Liver (tissue), 9 donors: ENCODE data around the gene CACNA1F. TPM values are rescaled to one million over a fixed set of nuclear protein-coding genes. Genes with fewer than 3 reads are reported as not detected.

Experiments used
- DNase-seq: peaks from one replicate; pipeline ENCODE4 v3.0.0-alpha.2; 2017; ENCODE audit warnings: low spot score
- H3K27ac ChIP-seq, 2 donors: one replicate each; pipeline ENCODE4 v1.7.0; 2013; ENCODE audit warnings: inconsistent platforms in 2 of 2, low read length in 2 of 2, control low read depth in 1 of 2, low read depth in 1 of 2, mild to moderate bottlenecking in 1 of 2
- H3K27me3 ChIP-seq, 4 donors: one replicate each; pipeline versions ENCODE4 v1.6.1 to v1.7.0; 2013; ENCODE audit warnings: low read length in 3 of 4, inconsistent platforms in 1 of 4, mild to moderate bottlenecking in 1 of 4, moderate library complexity in 1 of 4; ENCODE audit not compliant: control insufficient read depth in 4 of 4, insufficient read depth in 4 of 4
- H3K36me3 ChIP-seq, 4 donors: one replicate each; pipeline versions ENCODE4 v1.6.1 to v1.7.0; 2013; ENCODE audit warnings: low read length in 3 of 4, mild to moderate bottlenecking in 3 of 4, low read depth in 1 of 4, moderate library complexity in 1 of 4; ENCODE audit not compliant: control insufficient read depth in 4 of 4, insufficient read depth in 3 of 4
- H3K4me1 ChIP-seq, 4 donors: one replicate each; pipeline versions ENCODE4 v1.6.1 to v1.7.0; 2013; ENCODE audit warnings: low read length in 3 of 4, mild to moderate bottlenecking in 3 of 4, moderate library complexity in 1 of 4; ENCODE audit not compliant: control insufficient read depth in 4 of 4, insufficient read depth in 4 of 4
- H3K4me3 ChIP-seq, 3 donors: one replicate each; pipeline versions ENCODE4 v1.6.1 to v1.7.0; 2013; ENCODE audit warnings: low read length in 3 of 3, control low read depth in 1 of 3, low read depth in 1 of 3, mild to moderate bottlenecking in 1 of 3
- H3K9ac ChIP-seq, 2 donors: one replicate each; pipeline ENCODE4 v1.7.0; 2013; ENCODE audit warnings: low read length in 2 of 2, mild to moderate bottlenecking in 2 of 2, moderate library complexity in 2 of 2, control low read depth in 1 of 2, low read depth in 1 of 2
- H3K9me3 ChIP-seq, 4 donors: one replicate each; pipeline versions ENCODE4 v1.6.1 to v1.7.0; 2013; ENCODE audit warnings: low read length in 3 of 4; ENCODE audit not compliant: control insufficient read depth in 4 of 4
- EGR1 ChIP-seq, 2 donors: IDR thresholded peaks; 2 replicates each; pipeline ENCODE4 v1.6.1; 2016 to 2018; ENCODE audit warnings: antibody characterized with exemption in 2 of 2, low read depth in 2 of 2
- FOXA2 ChIP-seq: IDR thresholded peaks from 2 replicates; pipeline ENCODE4 v1.6.1; 2016; ENCODE audit warnings: antibody characterized with exemption
- GABPA ChIP-seq, 2 donors: IDR thresholded peaks in 1 of 2; conservative IDR thresholded peaks in 1 of 2; 2 replicates each; pipeline ENCODE4 v1.6.1; 2016; ENCODE audit warnings: antibody characterized with exemption in 2 of 2, mild to moderate bottlenecking in 1 of 2, moderate library complexity in 1 of 2
- JUND ChIP-seq, 2 donors: IDR thresholded peaks; 2 replicates each; pipeline ENCODE4 v1.6.1; 2016; ENCODE audit warnings: antibody characterized with exemption in 2 of 2
- NR2F2 ChIP-seq: IDR thresholded peaks from 2 replicates; pipeline ENCODE4 v1.6.1; 2016; ENCODE audit warnings: antibody characterized with exemption
- RAD21 ChIP-seq, 2 donors: IDR thresholded peaks; 2 replicates each; pipeline ENCODE4 v1.6.1; 2016; ENCODE audit warnings: antibody characterized with exemption in 2 of 2, mild to moderate bottlenecking in 2 of 2
- RXRA ChIP-seq, 2 donors: IDR thresholded peaks; 2 replicates each; pipeline ENCODE4 v1.6.1; 2017 to 2018; ENCODE audit warnings: antibody characterized with exemption in 2 of 2, mild to moderate bottlenecking in 1 of 2
- SP1 ChIP-seq: IDR thresholded peaks from 2 replicates; pipeline ENCODE4 v1.6.1; 2018; ENCODE audit warnings: antibody characterized with exemption, mild to moderate bottlenecking
- TAF1 ChIP-seq: conservative IDR thresholded peaks from 2 replicates; pipeline ENCODE4 v1.6.1; 2016; ENCODE audit warnings: antibody characterized with exemption, mild to moderate bottlenecking
- YY1 ChIP-seq: IDR thresholded peaks from 2 replicates; pipeline ENCODE4 v1.6.1; 2016; ENCODE audit warnings: antibody characterized with exemption, mild to moderate bottlenecking
- ZBTB33 ChIP-seq: IDR thresholded peaks from 2 replicates; pipeline ENCODE4 v1.6.1; 2016; ENCODE audit warnings: antibody characterized with exemption
- WGBS: extraction: QIAGEN DNeasy Blood & Tissue Kit; methylation state at CpG from one replicate; pipeline ENCODE4 v1.1.7; 2013; 5-methylcytosine and 5-hydroxymethylcytosine counted together
- polyA plus RNA-seq, 2 donors: library from polyadenylated mRNA; stranded (reverse) in 1 of 2; unstranded in 1 of 2; fragments of 200-250 nt in 1 of 2; fragments of >200 nt in 1 of 2; fragmentation: Nextera tagmentation in 1 of 2; extraction: Ambion mirVana in 1 of 2; gene quantifications; one replicate each; pipeline versions ENCODE4 v1.2.1 to v1.2.3, GENCODE V29; 2013 to 2015
- total RNA-seq, 2 donors: library from RNA; depleted of rRNA; stranded (reverse); fragments of >200 nt; gene quantifications; one replicate each; pipeline ENCODE4 v1.2.3, GENCODE V29; 2014
- TF ChIP-seq, protein P1 (sequence below): fragments of 150-350 bp; IDR thresholded peaks from 2 replicates; pipeline ENCODE4 v1.5.1; 2017; ENCODE audit warnings: improper control_type of control experiment, low read depth, low read length; ENCODE audit not compliant: missing input control
- donor health status: healthy.
- donor health status: healthy.
- donor health status: healthy.
- donor health status: healthy.
- donor health status: healthy.

CACNA1F gene
- total and polyA plus RNA-seq, 4 donors, result 0.03 TPM; not detected in 3

DNA sequence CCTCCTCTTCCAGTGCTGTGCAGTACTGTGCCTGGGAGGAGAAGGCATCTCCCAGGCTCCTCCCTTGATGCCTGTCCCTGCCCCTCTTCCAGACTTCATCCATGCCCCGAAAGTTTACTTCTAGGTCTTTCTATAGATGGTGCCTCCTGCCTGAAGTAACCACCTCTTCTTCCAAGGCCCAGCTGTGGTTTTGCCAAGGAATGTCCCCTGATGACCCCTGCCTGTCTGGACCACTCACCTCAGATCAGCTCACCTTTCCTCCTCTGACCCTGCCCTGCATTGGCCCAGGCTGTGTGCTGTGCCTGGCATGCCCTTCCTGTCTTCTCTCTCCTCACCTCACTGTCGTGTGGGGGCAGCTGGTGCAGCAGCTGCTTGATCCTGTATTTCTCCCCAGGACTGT lies 53.8 kb downstream of the CACNA1F start:
- no peaks in the 10 kb centered on the region for H3K4me1 ChIP-seq
- no peak overlapping the region for H3K27ac ChIP-seq
- no peak overlapping the region for H3K4me3 ChIP-seq
- peaks cover 0 to 24% (median 2%) of the 10 kb centered on the region in 4 donors for H3K36me3 ChIP-seq
- no peaks in the 10 kb centered on the region for H3K27me3 ChIP-seq
- WGBS, result 91% methylated on average over 2 of the region's 2 CpGs
- TF ChIP-seq YY1, result no peak
- TF ChIP-seq GABPA (IDR thresholded peaks at IDR 0.05 in 1 of 2, conservative IDR thresholded peaks at IDR 0.05 in 1 of 2), result no peak
- TF ChIP-seq, protein P1, sequence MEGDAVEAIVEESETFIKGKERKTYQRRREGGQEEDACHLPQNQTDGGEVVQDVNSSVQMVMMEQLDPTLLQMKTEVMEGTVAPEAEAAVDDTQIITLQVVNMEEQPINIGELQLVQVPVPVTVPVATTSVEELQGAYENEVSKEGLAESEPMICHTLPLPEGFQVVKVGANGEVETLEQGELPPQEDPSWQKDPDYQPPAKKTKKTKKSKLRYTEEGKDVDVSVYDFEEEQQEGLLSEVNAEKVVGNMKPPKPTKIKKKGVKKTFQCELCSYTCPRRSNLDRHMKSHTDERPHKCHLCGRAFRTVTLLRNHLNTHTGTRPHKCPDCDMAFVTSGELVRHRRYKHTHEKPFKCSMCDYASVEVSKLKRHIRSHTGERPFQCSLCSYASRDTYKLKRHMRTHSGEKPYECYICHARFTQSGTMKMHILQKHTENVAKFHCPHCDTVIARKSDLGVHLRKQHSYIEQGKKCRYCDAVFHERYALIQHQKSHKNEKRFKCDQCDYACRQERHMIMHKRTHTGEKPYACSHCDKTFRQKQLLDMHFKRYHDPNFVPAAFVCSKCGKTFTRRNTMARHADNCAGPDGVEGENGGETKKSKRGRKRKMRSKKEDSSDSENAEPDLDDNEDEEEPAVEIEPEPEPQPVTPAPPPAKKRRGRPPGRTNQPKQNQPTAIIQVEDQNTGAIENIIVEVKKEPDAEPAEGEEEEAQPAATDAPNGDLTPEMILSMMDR, result no peak
- no peak for TF ChIP-seq SP1
- TF ChIP-seq TAF1, result no peak
- TF ChIP-seq FOXA2, result no peak
- TF ChIP-seq EGR1 (IDR thresholded peaks at IDR 0.05; ENCODE audit: low read depth in 2 of 2), result no peak
- H3K9ac ChIP-seq, result no peak overlapping the region
- H3K9me3 ChIP-seq, result no peaks in the 10 kb centered on the region
- DNase-seq, result no peak

DNA sequence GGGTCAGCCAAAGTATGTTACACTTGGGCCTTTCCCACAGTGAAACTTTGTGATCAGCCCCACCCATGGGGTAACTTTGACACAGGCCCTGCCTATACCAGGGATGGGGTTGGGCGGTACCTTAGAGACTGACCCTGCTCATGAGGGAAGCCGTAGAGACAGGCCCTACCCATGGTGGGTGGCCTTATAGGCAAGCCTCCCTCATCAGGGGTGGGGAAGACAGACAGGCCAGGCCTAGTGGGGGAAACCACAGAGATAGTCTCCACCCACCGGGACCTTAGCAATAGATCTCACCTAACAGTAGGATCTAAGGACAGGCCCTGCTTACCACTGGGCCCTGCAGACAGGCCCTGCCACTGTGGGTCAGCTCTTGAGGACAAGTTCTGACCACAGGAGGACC lies 54.6 kb downstream of the CACNA1F start:
- H3K27me3 ChIP-seq, result no peaks in the 10 kb centered on the region
- WGBS, result 94% methylated on average over 3 of the region's 3 CpGs
- peaks cover 0 to 24% (median 2%) of the 10 kb centered on the region in 4 donors for H3K36me3 ChIP-seq
- H3K9ac ChIP-seq, result no peak overlapping the region
- no peak overlapping the region for H3K27ac ChIP-seq
- TF ChIP-seq EGR1 (IDR thresholded peaks at IDR 0.05; ENCODE audit: low read depth in 2 of 2) (no peak), RAD21 (IDR thresholded peaks at IDR 0.05) (no peak), RXRA (IDR thresholded peaks at IDR 0.05) (no peak)
- DNase-seq, result no peak
- no peaks in the 10 kb centered on the region for H3K4me1 ChIP-seq
- H3K4me3 ChIP-seq, result no peak overlapping the region
- H3K9me3 ChIP-seq, result no peaks in the 10 kb centered on the region

- Histone ChIP-seq H3K9ac (no peak overlapping the region), H3K9me3 (no peaks in the 10 kb centered on the region), H3K4me3 (no peak overlapping the region), H3K27me3 (no peaks in the 10 kb centered on the region), H3K36me3 (peaks cover 0 to 24% (median 2%) of the 10 kb centered on the region in 4 donors), H3K27ac (no peak overlapping the region), H3K4me1 (peaks cover 0 to 1% (median 0%) of the 10 kb centered on the region in 4 donors)
- TF ChIP-seq ZBTB33 (no peak), TAF1 (no peak), JUND (IDR thresholded peaks at IDR 0.05) (no peak), NR2F2 (no peak)
- TF ChIP-seq, protein P1, result no peak
- 96% methylated on average over 23 of the region's 23 CpGs for WGBS
- no peak for DNase-seq
Observed at GRCh38 chrX:49177873-49178480, 55.2 kb downstream of the CACNA1F start.
